H1 (cell line): ENCODE measurements around the gene TJP2. TPM values are rescaled to one million over a fixed set of nuclear protein-coding genes. Genes with fewer than 3 reads are reported as not detected.

Experiments
- BACH1 ChIP-seq: IDR thresholded peaks from 2 replicates; pipeline ENCODE4 v1.6.1; 2012; ENCODE audit warnings: low read length, improper control_type of control experiment
- BCL11A ChIP-seq, 2 experiments: IDR thresholded peaks; one replicate each; pipeline ENCODE4 v1.6.1; 2011; ENCODE audit warnings: low read depth in 2 of 2, low read length in 2 of 2, mild to moderate bottlenecking in 2 of 2
- CHD7 ChIP-seq: fragments of 300-600 bp; sonication (generic); IDR thresholded peaks from 2 replicates; pipeline ENCODE4 v1.7.1; 2012; ENCODE audit warnings: low read length, moderate library complexity, mild to moderate bottlenecking, inconsistent platforms; ENCODE audit not compliant: insufficient replicate concordance
- CREB1 ChIP-seq: IDR thresholded peaks from 2 replicates; pipeline ENCODE4 v1.6.1; 2012; ENCODE audit warnings: inconsistent platforms
- CTCF ChIP-seq, 3 experiments: IDR thresholded peaks; 1 replicate in 2 of 3; 2 replicates in 1 of 3; pipeline versions ENCODE4 v1.5.1 to v1.6.1; 2011; ENCODE audit warnings: low read length in 3 of 3, mild to moderate bottlenecking in 3 of 3, inconsistent platforms in 2 of 3, low read depth in 1 of 3, moderate library complexity in 1 of 3; ENCODE audit not compliant: insufficient read depth in 1 of 3; ENCODE audit errors: control extremely low read depth in 1 of 3
- POLR2AphosphoS5 ChIP-seq: IDR thresholded peaks from 2 replicates; pipeline ENCODE4 v1.6.1; 2011; ENCODE audit warnings: low read depth, low read length
- SIRT6 ChIP-seq: IDR thresholded peaks from one replicate; pipeline ENCODE4 v1.7.1; 2012; ENCODE audit warnings: low read length, inconsistent platforms
- SP4 ChIP-seq: IDR thresholded peaks from 2 replicates; pipeline ENCODE4 v1.6.1; 2012; ENCODE audit warnings: low read length, inconsistent platforms
- TAF1 ChIP-seq: IDR thresholded peaks from 2 replicates; pipeline ENCODE4 v1.6.1; 2011; ENCODE audit warnings: mild to moderate bottlenecking, low read depth, low read length
- polyA plus RNA-seq, 7 experiments: library from polyadenylated mRNA; depleted of rRNA in 3 of 7; stranded (reverse) in 5 of 7; unstranded in 2 of 7; fragments of >200 nt in 5 of 7; fragments of 200-250 nt in 2 of 7; gene quantifications; 1 replicate in 5 of 7; 2 replicates in 1 of 7; 4 replicates in 1 of 7; pipeline versions ENCODE4 v1.2.1 to v1.2.3, GENCODE V29; 2011 to 2013; ENCODE audit warnings: missing spikeins in 2 of 7, mixed read lengths in 2 of 7
- total RNA-seq: library from RNA; stranded (reverse); fragmentation: NEBNext Ultra II Directional; extraction: Animal tissue kit (Norgen Biotek cat#: 25700); gene quantifications from 2 replicates; pipeline ENCODE4 v1.2.1, GENCODE V29; 2021

The TJP2 gene
- total and polyA plus RNA-seq, 2 of the 8 experiments (the other 6 are each of a cell fraction or from before 2014, with no cell fraction given): 54.9 to 137 TPM

- no peak for TF ChIP-seq CTCF (IDR thresholded peaks at IDR 0.05; ENCODE audit: control extremely low read depth in 1 of 3, insufficient read depth in 1 of 3, low read depth in 1 of 3, low read length in 3 of 3)
- TF ChIP-seq BCL11A (IDR thresholded peaks at IDR 0.05; ENCODE audit: low read depth in 2 of 2, low read length in 2 of 2): no peak
- no peak for TF ChIP-seq POLR2AphosphoS5
- no peak for TF ChIP-seq CHD7
- no peak for TF ChIP-seq BACH1
- no peak for TF ChIP-seq SIRT6
- no peak for TF ChIP-seq CREB1
- TF ChIP-seq TAF1: no peak
- TF ChIP-seq SP4: no peak
Observed at GRCh38 chr9:69221036-69221435, 47.0 kb downstream of the TJP2 start (continued).
